ENCODE data around the gene PAPLN. TPM values are rescaled to one million over a fixed set of nuclear protein-coding genes. Genes with fewer than 3 reads are reported as not detected.

Gene PAPLN
- polyA plus RNA-seq, 1 donor (not counting 4 experiments of a cell fraction or from before 2014, with no cell fraction given), result 8.2 TPM

GRCh38 chr14:73290279-73290678, 53.0 kb downstream of the PAPLN start:
- FAIRE-seq, result no peak
- TF ChIP-seq CTCF (optimal IDR thresholded peaks at IDR 0.05 in 1 of 3, IDR thresholded peaks at IDR 0.05 in 1 of 3, conservative IDR thresholded peaks at IDR 0.05 in 1 of 3; ENCODE audit: extremely low read depth in 1 of 3, insufficient read depth in 2 of 3, low read length in 3 of 3) (no peak), EZH2 (IDR thresholded peaks at IDR 0.05; ENCODE audit: low read length) (no peak)
- no peaks in the 10 kb centered on the region for H3K4me1 ChIP-seq (ENCODE audit: control insufficient read depth, extremely low read depth, insufficient read depth, low read length)
- no peak overlapping the region for H3K27ac ChIP-seq (ENCODE audit: control insufficient read depth, insufficient read depth, low read length)
- dilution Hi-C loops (cut with MboI; ENCODE audit: extremely low pct_ligation_motif_present, low sequenced_read_pairs), result no loop called here
- peaks cover 7 to 22% of the 10 kb centered on the region in 2 experiments for H3K36me3 ChIP-seq (ENCODE audit: control insufficient read depth in 2 of 2, extremely low read depth in 1 of 2, insufficient read depth in 2 of 2, low read length in 2 of 2)
- H3K4me2 ChIP-seq (ENCODE audit: control insufficient read depth, extremely low read depth, insufficient read depth, low read depth, low read length), result no peak overlapping the region
- H3K9ac ChIP-seq (ENCODE audit: control insufficient read depth, extremely low read depth, insufficient read depth, low read length), result no peak overlapping the region
- no peaks in the 10 kb centered on the region for H4K20me1 ChIP-seq (ENCODE audit: control insufficient read depth, extremely low read depth, insufficient read depth, low read length)
- H3K9me1 ChIP-seq (ENCODE audit: control insufficient read depth, extremely low read depth, insufficient read depth, low read length), result no peaks in the 10 kb centered on the region
- no peak overlapping the region for H2AFZ ChIP-seq (ENCODE audit: control insufficient read depth, low read length)
- H3K4me3 ChIP-seq (ENCODE audit: control insufficient read depth in 2 of 3, extremely low read depth in 1 of 3, insufficient read depth in 2 of 3, low read depth in 1 of 3, low read length in 3 of 3), result no peak overlapping the region
- DNase-seq (ENCODE audit: low read depth, low spot score), result no peak
- no peaks in the 10 kb centered on the region for H3K27me3 ChIP-seq (ENCODE audit: control insufficient read depth, extremely low read depth, insufficient read depth, low read length)
- H3K9me3 ChIP-seq (ENCODE audit: control insufficient read depth, low read depth, low read length), result no peaks in the 10 kb centered on the region
- H3K79me2 ChIP-seq (ENCODE audit: control insufficient read depth, insufficient read depth, low read length), result no peaks in the 10 kb centered on the region

- H3K9me1 ChIP-seq (ENCODE audit: control insufficient read depth, extremely low read depth, insufficient read depth, low read length), result no peaks in the 10 kb centered on the region
- H3K9me3 ChIP-seq (ENCODE audit: control insufficient read depth, low read depth, low read length), result no peaks in the 10 kb centered on the region
- FAIRE-seq, result no peak
- H2AFZ ChIP-seq (ENCODE audit: control insufficient read depth, low read length), result no peak overlapping the region
- no peaks in the 10 kb centered on the region for H3K79me2 ChIP-seq (ENCODE audit: control insufficient read depth, insufficient read depth, low read length)
- TF ChIP-seq EZH2 (IDR thresholded peaks at IDR 0.05; ENCODE audit: low read length) (no peak), CTCF (optimal IDR thresholded peaks at IDR 0.05 in 1 of 3, IDR thresholded peaks at IDR 0.05 in 1 of 3, conservative IDR thresholded peaks at IDR 0.05 in 1 of 3; ENCODE audit: extremely low read depth in 1 of 3, insufficient read depth in 2 of 3, low read length in 3 of 3) (no peak)
- DNase-seq (ENCODE audit: low read depth, low spot score), result no peak
- dilution Hi-C loops (cut with MboI; ENCODE audit: extremely low pct_ligation_motif_present, low sequenced_read_pairs), result no loop called here
- peaks cover 7 to 11% of the 10 kb centered on the region in 2 experiments for H3K36me3 ChIP-seq (ENCODE audit: control insufficient read depth in 2 of 2, extremely low read depth in 1 of 2, insufficient read depth in 2 of 2, low read length in 2 of 2)
- H3K9ac ChIP-seq (ENCODE audit: control insufficient read depth, extremely low read depth, insufficient read depth, low read length), result no peak overlapping the region
- H3K27me3 ChIP-seq (ENCODE audit: control insufficient read depth, extremely low read depth, insufficient read depth, low read length), result no peaks in the 10 kb centered on the region
- no peak overlapping the region for H3K4me2 ChIP-seq (ENCODE audit: control insufficient read depth, extremely low read depth, insufficient read depth, low read depth, low read length)
- no peaks in the 10 kb centered on the region for H4K20me1 ChIP-seq (ENCODE audit: control insufficient read depth, extremely low read depth, insufficient read depth, low read length)
- no peak overlapping the region for H3K4me3 ChIP-seq (ENCODE audit: control insufficient read depth in 2 of 3, extremely low read depth in 1 of 3, insufficient read depth in 2 of 3, low read depth in 1 of 3, low read length in 3 of 3)
- no peaks in the 10 kb centered on the region for H3K4me1 ChIP-seq (ENCODE audit: control insufficient read depth, extremely low read depth, insufficient read depth, low read length)
- no peak overlapping the region for H3K27ac ChIP-seq (ENCODE audit: control insufficient read depth, insufficient read depth, low read length)
Measured at GRCh38 chr14:73293782-73294781, 56.8 kb downstream of the PAPLN start.
